Measurements from ENCODE around the gene CMTM1. TPM values are rescaled to one million over a fixed set of nuclear protein-coding genes. Genes with fewer than 3 reads are reported as not detected.
"Not testable (repeated sequence)": the region's sequence is repeated elsewhere in the genome, so short reads cannot be mapped to it uniquely, and the experiment has no call there.

Gene CMTM1
- total RNA-seq, 1 donor from 2014 or later: 4.3 TPM

DNA sequence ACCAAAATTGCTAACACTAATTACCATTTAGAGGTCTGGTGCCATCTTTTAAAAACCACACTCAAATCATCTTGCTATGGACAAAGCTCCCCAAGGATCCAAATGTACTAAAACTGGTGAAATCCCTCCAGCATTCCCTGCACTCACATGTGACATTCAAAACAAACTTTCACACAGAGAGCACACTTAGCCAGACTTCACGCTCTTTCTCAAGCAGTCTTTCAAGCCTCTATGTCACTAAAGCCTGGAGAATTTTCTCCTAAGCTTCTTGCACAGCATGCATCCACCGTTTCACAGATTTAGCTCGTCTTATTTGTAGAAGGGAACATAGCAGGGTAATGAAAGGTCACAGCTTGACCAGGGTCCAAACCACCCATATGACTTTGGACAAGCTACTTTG lies 57.5 kb downstream of the CMTM1 start:
- TF ChIP-seq, protein P1, sequence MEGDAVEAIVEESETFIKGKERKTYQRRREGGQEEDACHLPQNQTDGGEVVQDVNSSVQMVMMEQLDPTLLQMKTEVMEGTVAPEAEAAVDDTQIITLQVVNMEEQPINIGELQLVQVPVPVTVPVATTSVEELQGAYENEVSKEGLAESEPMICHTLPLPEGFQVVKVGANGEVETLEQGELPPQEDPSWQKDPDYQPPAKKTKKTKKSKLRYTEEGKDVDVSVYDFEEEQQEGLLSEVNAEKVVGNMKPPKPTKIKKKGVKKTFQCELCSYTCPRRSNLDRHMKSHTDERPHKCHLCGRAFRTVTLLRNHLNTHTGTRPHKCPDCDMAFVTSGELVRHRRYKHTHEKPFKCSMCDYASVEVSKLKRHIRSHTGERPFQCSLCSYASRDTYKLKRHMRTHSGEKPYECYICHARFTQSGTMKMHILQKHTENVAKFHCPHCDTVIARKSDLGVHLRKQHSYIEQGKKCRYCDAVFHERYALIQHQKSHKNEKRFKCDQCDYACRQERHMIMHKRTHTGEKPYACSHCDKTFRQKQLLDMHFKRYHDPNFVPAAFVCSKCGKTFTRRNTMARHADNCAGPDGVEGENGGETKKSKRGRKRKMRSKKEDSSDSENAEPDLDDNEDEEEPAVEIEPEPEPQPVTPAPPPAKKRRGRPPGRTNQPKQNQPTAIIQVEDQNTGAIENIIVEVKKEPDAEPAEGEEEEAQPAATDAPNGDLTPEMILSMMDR (IDR thresholded peaks at IDR 0.05; ENCODE audit: insufficient read depth, low read length, poor library complexity, severe bottlenecking): no peak
- DNase-seq (ENCODE audit: low read depth): no peak
- Histone ChIP-seq H3K36me3 (ENCODE audit: control insufficient read depth, insufficient read depth, low read length) (no peaks in the 10 kb centered on the region), H3K4me3 (ENCODE audit: low read depth, low read length) (no peak overlapping the region), H3K27me3 (ENCODE audit: control insufficient read depth, insufficient read depth, low read length) (no peaks in the 10 kb centered on the region)

DNA sequence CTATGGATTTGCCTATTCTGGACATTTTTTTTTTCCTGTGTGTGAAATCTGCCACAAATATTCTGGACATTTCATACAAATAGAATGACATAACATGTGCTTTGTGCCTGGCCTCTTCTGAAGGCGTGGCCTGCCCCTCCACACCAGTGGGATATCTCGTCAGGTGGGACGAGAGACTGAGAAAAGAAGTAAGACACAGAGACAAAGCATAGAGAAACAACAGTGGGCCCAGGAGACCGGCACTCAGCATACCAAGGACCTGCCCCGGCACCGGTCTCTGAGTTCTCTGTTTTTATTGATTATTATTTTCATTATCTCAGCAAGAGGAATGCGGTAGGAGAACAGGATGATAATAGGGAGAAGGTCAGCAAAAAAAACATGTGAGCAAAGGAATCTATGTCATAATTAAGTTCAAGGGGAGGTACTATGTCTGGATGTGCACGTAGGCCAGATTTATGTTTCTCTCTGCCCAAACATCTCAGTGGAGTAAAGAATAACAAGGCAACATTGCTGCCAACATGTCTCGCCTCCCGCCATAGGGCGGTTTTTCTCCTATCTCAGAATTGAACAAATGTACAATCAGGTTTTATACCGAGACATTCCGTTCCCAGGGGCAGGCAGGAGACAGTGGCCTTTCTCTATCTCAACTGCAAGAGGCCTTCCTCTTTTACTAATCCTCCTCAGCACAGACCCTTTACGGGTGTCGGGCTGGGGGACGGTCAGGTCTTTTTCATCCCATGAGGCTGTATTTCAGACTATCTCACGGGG lies 61.6 kb downstream of the CMTM1 start:
- not testable (repeated sequence) for DNase-seq (ENCODE audit: low read depth)

More for the DNA sequence above, 61.6 kb downstream of the CMTM1 start:
- not testable (repeated sequence) for H3K4me3 ChIP-seq (ENCODE audit: low read depth, low read length); H3K27me3 ChIP-seq (ENCODE audit: control insufficient read depth, insufficient read depth, low read length); H3K36me3 ChIP-seq (ENCODE audit: control insufficient read depth, insufficient read depth, low read length)

Other genes starting within 250 kb of the CMTM1 start
- gene CDH5, start 199.7 kb upstream of the CMTM1 start, total RNA-seq: 0.67 and 2.1 TPM in 2 replicates
- 6.7 and 8.8 TPM in 2 replicates for gene BEAN1, start 139.1 kb upstream of the CMTM1 start, total RNA-seq
- 25.2 and 25.7 TPM in 2 replicates for gene TK2, start 16.3 kb upstream of the CMTM1 start, total RNA-seq
- 120 and 129 TPM in 2 replicates for gene CKLF, start 13.9 kb upstream of the CMTM1 start, total RNA-seq
- gene CMTM2, start 13.0 kb downstream of the CMTM1 start, total RNA-seq: 0.54 and 1.4 TPM in 2 replicates
- gene CMTM3, start 38.3 kb downstream of the CMTM1 start, total RNA-seq: 244 and 292 TPM in 2 replicates
- 74.3 and 75.2 TPM in 2 replicates for gene CMTM4, start 130.3 kb downstream of the CMTM1 start, total RNA-seq
- 109 and 126 TPM in 2 replicates for gene DYNC1LI2, start 185.2 kb downstream of the CMTM1 start, total RNA-seq
- 0.27 TPM in 1 of 2 replicates, not detected in the other for gene TERB1, start 235.1 kb downstream of the CMTM1 start, total RNA-seq